RPMI7951 (cell line): Measurements from ENCODE around the gene SYTL2. TPM values are rescaled to one million over a fixed set of nuclear protein-coding genes. Genes with fewer than 3 reads are reported as not detected.
"Not testable (repeated sequence)": the region's sequence is repeated elsewhere in the genome, so short reads cannot be mapped to it uniquely, and the experiment has no call there.

Experiments
- DNase-seq: peaks from one replicate; pipeline ENCODE4 v3.0.0-alpha.2; 2012; ENCODE audit warnings: low read depth
- total RNA-seq: library from RNA; depleted of rRNA; stranded (reverse); fragments of >200 nt; shearing (Covaris generic); gene quantifications from 2 replicates; pipeline ENCODE4 v1.2.3, GENCODE V29; 2014; rRNA removed

The SYTL2 gene
- total RNA-seq, 1 experiment from 2014 or later, result 66.0 TPM

- not testable (repeated sequence) for DNase-seq
Observed at GRCh38 chr11:85654343-85654742, 156.6 kb downstream of the SYTL2 start.

GRCh38 chr11:85652786-85653447 lies 158.0 kb downstream of the SYTL2 start:
- no peak for DNase-seq

GRCh38 chr11:85651118-85651517 lies 159.8 kb downstream of the SYTL2 start:
- no peak for DNase-seq

GRCh38 chr11:85647604-85648299 lies 163.2 kb downstream of the SYTL2 start, which contains the start of gene TMEM126A:
Gene TMEM126A (plus strand): TSS chr11:85647967. CDS start chr11:85650256, 2,289 bp downstream.
- DNase-seq, result peak; percentile 81

- DNase-seq, result no peak
Observed at GRCh38 chr11:85647078-85647477, 163.9 kb downstream of the SYTL2 start.

Other genes with a start within 250 kb of the SYTL2 start
- 0.36 and 0.49 TPM in 2 replicates for gene DLG2, start 183.8 kb downstream of the SYTL2 start, total RNA-seq
- gene TMEM126B, start 182.5 kb downstream of the SYTL2 start, total RNA-seq, result 103 and 109 TPM in 2 replicates
- gene TMEM126A, start 163.2 kb downstream of the SYTL2 start, total RNA-seq, result 97.9 and 111 TPM in 2 replicates
- 30.5 and 34.6 TPM in 2 replicates for gene CREBZF, start 146.0 kb downstream of the SYTL2 start, total RNA-seq
- gene CCDC89, start 124.9 kb downstream of the SYTL2 start, total RNA-seq, result not detected in 2 replicates
- gene CCDC83, start 44.2 kb upstream of the SYTL2 start, total RNA-seq, result not detected in 2 replicates